ENCODE results near the gene PRTN3. TPM values are rescaled to one million over a fixed set of nuclear protein-coding genes. Genes with fewer than 3 reads are reported as not detected.

The PRTN3 gene, protein sequence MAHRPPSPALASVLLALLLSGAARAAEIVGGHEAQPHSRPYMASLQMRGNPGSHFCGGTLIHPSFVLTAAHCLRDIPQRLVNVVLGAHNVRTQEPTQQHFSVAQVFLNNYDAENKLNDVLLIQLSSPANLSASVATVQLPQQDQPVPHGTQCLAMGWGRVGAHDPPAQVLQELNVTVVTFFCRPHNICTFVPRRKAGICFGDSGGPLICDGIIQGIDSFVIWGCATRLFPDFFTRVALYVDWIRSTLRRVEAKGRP
- not detected in 2 replicates for total RNA-seq

GRCh38 chr19:840519-841206, at the start of gene PRTN3:
TSS of gene PRTN3 (plus strand) at chr19:840999. CDS start at chr19:841009, 10 bp downstream.

DNA sequence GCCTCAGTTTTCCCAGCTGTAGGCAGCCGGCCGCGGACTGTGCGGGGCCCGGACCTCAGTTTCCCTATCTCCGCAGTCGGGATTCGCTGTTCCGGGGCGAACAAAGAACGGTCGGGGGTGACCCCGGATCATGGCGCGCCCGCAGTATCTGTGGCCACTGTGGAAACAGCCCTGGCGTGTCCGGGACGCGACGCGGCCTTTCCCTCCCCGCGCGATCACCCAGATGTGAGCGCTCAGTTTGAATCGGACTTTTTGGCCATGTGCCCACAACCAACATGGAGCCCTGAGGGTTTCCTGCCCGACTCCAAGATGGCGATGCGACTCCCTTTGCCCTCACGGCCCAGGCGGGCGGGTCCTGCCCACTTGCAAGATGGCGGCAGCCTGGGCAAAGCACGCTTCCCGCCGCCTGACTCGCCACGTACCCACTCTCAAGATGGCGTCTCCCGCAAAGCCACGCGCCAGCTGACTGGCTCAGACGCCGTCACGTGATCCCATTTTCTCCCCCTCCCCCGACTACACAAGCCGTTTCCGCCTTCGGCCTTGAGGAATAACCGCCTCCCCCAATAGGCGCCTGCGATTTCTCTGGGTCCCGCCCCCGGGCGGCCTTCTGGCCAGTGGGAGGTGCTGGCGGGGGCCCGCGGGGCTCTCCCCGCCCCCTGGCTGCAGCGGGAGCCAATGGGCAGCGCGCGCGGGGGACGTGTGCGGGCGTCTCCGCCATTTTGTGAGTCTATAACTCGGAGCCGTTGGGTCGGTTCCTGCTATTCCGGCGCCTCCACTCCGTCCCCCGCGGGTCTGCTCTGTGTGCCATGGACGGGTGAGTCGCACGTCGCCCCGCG, 43.9 kb upstream of the PRTN3 start, which contains the start of gene PTBP1:
Gene PTBP1 (plus strand): TSS at position 761 of the 836 bp plus-strand sequence. CDS start 46 bp downstream, at position 807.

DNA sequence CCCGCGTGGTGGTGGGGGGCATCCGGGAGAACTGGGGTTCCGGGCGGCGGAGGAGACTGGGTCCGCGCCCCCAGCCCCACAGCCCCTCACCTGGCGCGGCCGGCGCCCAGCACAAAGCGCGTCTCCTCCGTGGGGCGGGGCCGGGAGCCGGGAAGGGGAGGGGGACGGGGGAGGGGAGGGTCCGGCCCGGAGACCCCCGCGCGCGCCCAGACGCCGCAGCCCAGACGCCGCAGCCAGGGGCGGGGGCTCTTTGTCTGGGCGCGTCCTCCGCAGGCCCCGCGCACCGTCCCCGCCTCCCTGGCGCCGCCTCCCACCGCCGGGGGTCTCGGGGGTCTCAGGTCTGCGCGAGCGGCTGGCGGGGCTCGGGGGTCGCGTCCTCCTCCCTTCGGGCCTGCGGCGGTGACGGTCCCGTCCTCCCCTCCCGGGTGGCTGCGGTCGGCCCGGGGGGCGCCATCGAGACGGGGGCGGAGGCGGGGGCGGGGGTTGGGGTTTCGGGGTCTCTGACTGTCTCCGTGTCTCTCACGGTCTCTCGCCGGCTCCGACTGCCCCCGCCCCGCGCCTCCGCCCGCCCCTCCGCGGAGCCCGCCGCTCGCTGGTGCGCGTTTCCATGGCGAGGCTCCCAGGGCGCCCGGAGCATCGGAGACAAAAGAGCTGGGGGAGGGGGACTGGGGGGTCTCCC, 18.8 kb upstream of the PRTN3 start, which contains the start of gene PLPPR3:
Gene PLPPR3 (minus strand): TSS at position 131 of the 679 bp plus-strand sequence. CDS start 396 bp downstream, outside the sequence.

GRCh38 chr19:827710-828321, 13.0 kb upstream of the PRTN3 start, which contains the start of gene AZU1:
TSS of gene AZU1 (plus strand) at chr19:827837. CDS start at chr19:827847, 10 bp downstream.

GRCh38 chr19:852136-853013, 11.6 kb downstream of the PRTN3 start, which contains the start of gene ELANE:
TSS of gene ELANE (plus strand) at chr19:852303. CDS start at chr19:852329, 26 bp downstream.

GRCh38 chr19:858868-859843, 18.4 kb downstream of the PRTN3 start, which contains the start of gene CFD:
TSS of gene CFD (plus strand) at chr19:859664. CDS start at chr19:859690, 26 bp downstream.

GRCh38 chr19:892894-893689, 52.3 kb downstream of the PRTN3 start, which contains the start of the genes MED16 and RNU6-9:
TSS of gene MED16 (minus strand) at chr19:893187. CDS start at chr19:891131, 2,056 bp downstream.
TSS of gene RNU6-9 (plus strand) at chr19:893484.

Other genes with a start within 250 kb of the PRTN3 start
- gene POLRMT, start 207.5 kb upstream of the PRTN3 start, total RNA-seq, result 15.5 and 18.5 TPM in 2 replicates
- gene FGF22, start 201.1 kb upstream of the PRTN3 start, total RNA-seq, result 0.06 and 0.26 TPM in 2 replicates
- gene RNF126, start 177.8 kb upstream of the PRTN3 start, total RNA-seq, result 10.1 and 16.8 TPM in 2 replicates
- 16.1 and 18.4 TPM in 2 replicates for gene FSTL3, start 164.6 kb upstream of the PRTN3 start, total RNA-seq
- gene PRSS57, start 145.5 kb upstream of the PRTN3 start, total RNA-seq, result not detected in 2 replicates
- gene PALM, start 132.1 kb upstream of the PRTN3 start, total RNA-seq, result 2.1 and 5.8 TPM in 2 replicates
- under 0.01 TPM in 1 of 2 replicates, not detected in the other for gene MISP, start 89.9 kb upstream of the PRTN3 start, total RNA-seq
- gene PTBP1, start 43.5 kb upstream of the PRTN3 start, total RNA-seq, result 71.4 and 77.9 TPM in 2 replicates
- gene PLPPR3, start 19.0 kb upstream of the PRTN3 start, total RNA-seq, result not detected in 2 replicates
- gene AZU1, start 13.2 kb upstream of the PRTN3 start, total RNA-seq, result not detected in 2 replicates
- 0.12 and 0.26 TPM in 2 replicates for gene ELANE, start 11.3 kb downstream of the PRTN3 start, total RNA-seq
- gene CFD, start 18.7 kb downstream of the PRTN3 start, total RNA-seq, result 0.19 and 0.79 TPM in 2 replicates
- 20.1 and 23.5 TPM in 2 replicates for gene MED16, start 52.2 kb downstream of the PRTN3 start, total RNA-seq
- not detected in 2 replicates for gene RNU6-9, start 52.5 kb downstream of the PRTN3 start, total RNA-seq
- gene R3HDM4, start 72.2 kb downstream of the PRTN3 start, total RNA-seq, result 15.2 and 17.6 TPM in 2 replicates
- gene KISS1R, start 76.3 kb downstream of the PRTN3 start, total RNA-seq, result not detected in 2 replicates
- gene ARID3A, start 85.0 kb downstream of the PRTN3 start, total RNA-seq, result 6.0 and 6.1 TPM in 2 replicates
- gene WDR18, start 143.3 kb downstream of the PRTN3 start, total RNA-seq, result 36.9 and 49.3 TPM in 2 replicates
- gene GRIN3B, start 159.4 kb downstream of the PRTN3 start, total RNA-seq, result 0.06 TPM in 1 of 2 replicates, not detected in the other
- 41.5 and 49.9 TPM in 2 replicates for gene TMEM259, start 180.1 kb downstream of the PRTN3 start, total RNA-seq
- not detected in 2 replicates for gene RNU6-2, start 180.5 kb downstream of the PRTN3 start, total RNA-seq
- 64.7 and 87.6 TPM in 2 replicates for gene CNN2, start 185.6 kb downstream of the PRTN3 start, total RNA-seq
- 3.7 and 4.2 TPM in 2 replicates for gene ABCA7, start 199.1 kb downstream of the PRTN3 start, total RNA-seq
- gene ARHGAP45, start 226.2 kb downstream of the PRTN3 start, total RNA-seq, result 1.5 TPM in 2 replicates